Esophagus muscularis mucosa (tissue), 4 donors: Measurements from ENCODE around the gene MYO9B. TPM values are rescaled to one million over a fixed set of nuclear protein-coding genes. Genes with fewer than 3 reads are reported as not detected.
"Not testable (repeated sequence)": the region's sequence is repeated elsewhere in the genome, so short reads cannot be mapped to it uniquely, and the experiment has no call there.

ENCODE experiments used
- DNase-seq: peaks from one replicate; pipeline ENCODE4 v3.0.0-alpha.2; 2017; ENCODE audit errors: extremely low spot score
- H3K27ac ChIP-seq, 4 donors: fragments of 200-600 bp; sonication (generic); replicated peaks in 1 of 4; 1 replicate in 3 of 4; 2 replicates in 1 of 4; pipeline ENCODE4 v1.5.1; 2016 to 2019; ENCODE audit warnings: mild to moderate bottlenecking in 1 of 4
- H3K27me3 ChIP-seq, 4 donors: fragments of 200-600 bp; sonication (generic); one replicate each; pipeline versions ENCODE4 v1.5.1 to v1.6.0; 2016 to 2019
- H3K36me3 ChIP-seq, 4 donors: fragments of 200-600 bp; sonication (generic); one replicate each; pipeline ENCODE4 v1.5.1; 2016 to 2019
- H3K4me1 ChIP-seq, 4 donors: fragments of 200-600 bp; sonication (generic); one replicate each; pipeline ENCODE4 v1.5.1; 2016 to 2019
- H3K4me3 ChIP-seq, 4 donors: fragments of 200-600 bp; sonication (generic); 1 replicate in 2 of 4; 2 replicates in 2 of 4; pipeline ENCODE4 v1.5.1; 2016 to 2019; ENCODE audit warnings: mild to moderate bottlenecking in 4 of 4, moderate library complexity in 1 of 4
- H3K9me3 ChIP-seq, 4 donors: fragments of 200-600 bp; sonication (generic); 1 replicate in 3 of 4; 2 replicates in 1 of 4; pipeline ENCODE4 v1.5.1; 2016 to 2019
- CTCF ChIP-seq, 3 experiments: fragments of 200-600 bp in 2 of 3; fragments of 450-650 bp in 1 of 3; sonication (generic) in 2 of 3; IDR thresholded peaks; one replicate each; pipeline ENCODE4 v1.5.1; 2017 to 2019; ENCODE audit warnings: antibody characterized with exemption in 3 of 3, mild to moderate bottlenecking in 2 of 3, moderate library complexity in 1 of 3
- EP300 ChIP-seq: sonication (generic); formaldehyde crosslinking; IDR thresholded peaks from one replicate; pipeline ENCODE4 v1.6.1; 2017; ENCODE audit warnings: antibody characterized with exemption
- POLR2A ChIP-seq: fragments of 450-650 bp; IDR thresholded peaks from one replicate; pipeline ENCODE4 v1.6.1; 2017; ENCODE audit warnings: antibody characterized with exemption, moderate library complexity, mild to moderate bottlenecking, low read depth
- POLR2AphosphoS5 ChIP-seq, 2 donors: sonication (generic); formaldehyde crosslinking; IDR thresholded peaks; one replicate each; pipeline ENCODE4 v1.6.1; 2017; ENCODE audit warnings: antibody characterized with exemption in 2 of 2
- WGBS: methylation state at CpG from one replicate; pipeline ENCODE4 v1.1.5; 2018; 5-methylcytosine and 5-hydroxymethylcytosine counted together
- intact Hi-C: fragments of 100-400 bp; cut with DNase I; formaldehyde crosslinking; loops from one replicate; pipeline ENCODE4 v1.15.1; 2023
- total RNA-seq, 4 donors: library from RNA; depleted of rRNA; stranded (reverse); fragments of >200 nt; gene quantifications; one replicate each; pipeline versions ENCODE4 v1.1.0 to v1.2.1, GENCODE V29; 2016

Gene MYO9B
- total RNA-seq, 4 donors from 2014 or later = 52.6 to 73.3 (median 57.7) TPM

GRCh38 chr19:17104679-17105078, 29.1 kb downstream of the MYO9B start:
- TF ChIP-seq POLR2AphosphoS5 (IDR thresholded peaks at IDR 0.05) (no peak), EP300 (no peak), CTCF (IDR thresholded peaks at IDR 0.05) (no peak), POLR2A (no peak)
- H3K27me3 ChIP-seq = no peaks in the 10 kb centered on the region
- peaks cover 30 to 54% (median 45%) of the 10 kb centered on the region in 4 donors for H3K36me3 ChIP-seq
- DNase-seq = no peak
- peaks cover 24 to 38% (median 33%) of the 10 kb centered on the region in 4 donors for H3K4me1 ChIP-seq
- no peaks in the 10 kb centered on the region for H3K9me3 ChIP-seq
- intact Hi-C loops = no loop called here
- no peak overlapping the region for H3K27ac ChIP-seq
- WGBS = 88% methylated on average over 7 of the region's 7 CpGs
- H3K4me3 ChIP-seq = no peak overlapping the region

- H3K4me3 ChIP-seq = no peak overlapping the region
- no peaks in the 10 kb centered on the region for H3K27me3 ChIP-seq
- no peak overlapping the region for H3K27ac ChIP-seq
- no peaks in the 10 kb centered on the region for H3K9me3 ChIP-seq
- intact Hi-C loops = no loop called here
- H3K36me3 ChIP-seq = peaks cover 30 to 63% (median 48%) of the 10 kb centered on the region in 4 donors
- no peak for DNase-seq
- peaks cover 24 to 40% (median 35%) of the 10 kb centered on the region in 4 donors for H3K4me1 ChIP-seq
- TF ChIP-seq POLR2AphosphoS5 (IDR thresholded peaks at IDR 0.05) (no peak), EP300 (no peak), CTCF (IDR thresholded peaks at IDR 0.05) (no peak), POLR2A (no peak)
- WGBS = 94% methylated on average over 3 of the region's 3 CpGs
These were observed 30.0 kb downstream of the MYO9B start for GRCh38 chr19:17105556-17105955.

- Histone ChIP-seq H3K36me3 (peaks cover 22 to 67% (median 44%) of the 10 kb centered on the region in 4 donors), H3K27ac (peak overlapping the region; percentile 77 to 87 (median 80)), H3K4me1 (peaks cover 24 to 44% (median 38%) of the 10 kb centered on the region in 4 donors)
- DNase-seq, H3K9me3 ChIP-seq, H3K27me3 ChIP-seq, intact Hi-C loops, H3K4me3 ChIP-seq: not testable (repeated sequence)
- 98% methylated on average over 4 of the region's 4 CpGs for WGBS
These were observed 31.4 kb downstream of the MYO9B start for GRCh38 chr19:17106964-17107363.

GRCh38 chr19:17107546-17108452, 32.2 kb downstream of the MYO9B start:
- no peak for DNase-seq
- Histone ChIP-seq H3K4me3 (peak overlapping the region; percentile 1 to 32 (median 15)), H3K27me3 (no peaks in the 10 kb centered on the region), H3K4me1 (peaks cover 30 to 51% (median 45%) of the 10 kb centered on the region in 4 donors), H3K9me3 (no peaks in the 10 kb centered on the region), H3K27ac (peak overlapping the region; percentile 77 to 87 (median 80)), H3K36me3 (peaks cover 14 to 65% (median 40%) of the 10 kb centered on the region in 4 donors)
- 23% methylated on average over 19 of the region's 27 CpGs for WGBS
- intact Hi-C loops = no loop called here
- no peak for TF ChIP-seq POLR2A
- TF ChIP-seq EP300 = no peak
- peak; percentile 83 to 85 for TF ChIP-seq POLR2AphosphoS5 (IDR thresholded peaks at IDR 0.05)
- TF ChIP-seq CTCF (IDR thresholded peaks at IDR 0.05) = no peak

- Histone ChIP-seq H3K36me3 (peaks cover 10 to 59% (median 34%) of the 10 kb centered on the region in 4 donors), H3K27ac (peak overlapping the region; percentile 77 to 87 (median 80)), H3K4me3 (peak overlapping the region in 3 of 4 donors; percentile 1 to 25 (median 5)), H3K4me1 (peaks cover 35 to 57% (median 50%) of the 10 kb centered on the region in 4 donors), H3K9me3 (no peaks in the 10 kb centered on the region), H3K27me3 (no peaks in the 10 kb centered on the region)
- no peak for DNase-seq
- 68% methylated on average over 3 of the region's 4 CpGs for WGBS
- intact Hi-C loops = no loop called here
- TF ChIP-seq CTCF (IDR thresholded peaks at IDR 0.05) (no peak), POLR2A (no peak), POLR2AphosphoS5 (IDR thresholded peaks at IDR 0.05) (no peak), EP300 (no peak)
These were observed 32.8 kb downstream of the MYO9B start for GRCh38 chr19:17108453-17108784.
